ENCODE results near the gene XKR7. TPM values are rescaled to one million over a fixed set of nuclear protein-coding genes. Genes with fewer than 3 reads are reported as not detected.

Gene XKR7
- total RNA-seq, 2 donors from 2014 or later = not detected

DNA sequence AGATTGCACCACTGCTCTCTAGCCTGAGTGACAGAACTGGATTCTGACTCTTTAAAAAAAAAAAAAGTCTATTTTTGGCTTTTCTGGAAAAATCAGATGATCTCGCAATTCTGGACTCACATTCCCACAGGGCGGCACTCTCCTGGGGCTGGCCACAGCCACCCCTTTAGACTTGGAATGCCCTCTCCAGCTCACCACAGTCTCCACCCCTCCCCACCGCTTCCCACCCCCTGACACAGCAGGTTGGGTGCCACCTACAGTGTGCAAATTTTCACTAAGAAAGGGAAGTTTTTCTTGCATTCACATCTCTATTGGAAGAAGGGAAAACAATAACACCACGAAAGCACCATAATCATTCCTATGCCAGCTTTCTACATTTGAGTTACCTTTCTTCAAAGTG lies 31.5 kb upstream of the XKR7 start:
- intact Hi-C loops (cut with DNase I) = no loop called here
- peak; percentile 11 for DNase-seq (ENCODE audit: low spot score)

DNA sequence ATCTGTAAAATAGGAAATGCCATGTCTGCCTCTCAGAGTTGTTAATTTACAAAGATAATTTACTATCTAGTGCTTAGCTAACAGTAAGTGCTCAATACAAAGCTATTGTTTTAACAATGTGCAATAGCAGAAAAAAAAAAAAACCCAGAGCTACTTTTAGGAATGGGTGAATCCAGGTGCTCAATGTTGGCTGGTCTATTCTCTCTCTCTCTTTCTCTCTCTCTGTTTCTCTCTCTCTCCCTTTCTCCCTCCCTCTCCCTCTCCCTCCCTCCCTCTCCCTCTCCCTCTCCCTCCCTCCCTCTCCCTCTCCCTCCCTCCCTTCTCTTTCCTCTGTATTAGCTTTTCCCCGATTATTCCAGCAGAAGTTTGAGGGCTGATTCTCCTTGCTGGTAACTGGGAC lies 30.1 kb upstream of the XKR7 start:
- intact Hi-C loops (cut with DNase I) = no loop called here
- DNase-seq (ENCODE audit: low spot score) = no peak

DNA sequence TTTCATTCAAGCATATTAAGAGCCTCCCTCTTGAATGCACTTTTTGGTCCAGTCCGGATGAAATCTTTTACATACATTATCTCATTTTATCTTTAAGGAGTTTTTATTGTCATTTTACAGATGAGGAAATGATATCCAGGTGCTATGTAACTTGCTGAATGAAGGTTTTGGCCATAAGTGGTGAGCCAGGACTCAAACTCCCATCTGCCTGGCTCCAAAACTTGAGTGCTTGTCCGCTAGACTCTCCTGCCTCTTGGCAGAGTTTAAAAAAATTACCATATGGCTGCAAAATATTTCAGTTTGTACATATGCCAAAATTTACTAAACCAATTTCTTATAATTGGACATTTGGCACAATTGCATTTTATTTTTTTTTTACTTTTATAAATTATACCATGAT lies 28.3 kb upstream of the XKR7 start:
- no peak for DNase-seq (ENCODE audit: low spot score)
- intact Hi-C loops (cut with DNase I) = no loop called here

DNA sequence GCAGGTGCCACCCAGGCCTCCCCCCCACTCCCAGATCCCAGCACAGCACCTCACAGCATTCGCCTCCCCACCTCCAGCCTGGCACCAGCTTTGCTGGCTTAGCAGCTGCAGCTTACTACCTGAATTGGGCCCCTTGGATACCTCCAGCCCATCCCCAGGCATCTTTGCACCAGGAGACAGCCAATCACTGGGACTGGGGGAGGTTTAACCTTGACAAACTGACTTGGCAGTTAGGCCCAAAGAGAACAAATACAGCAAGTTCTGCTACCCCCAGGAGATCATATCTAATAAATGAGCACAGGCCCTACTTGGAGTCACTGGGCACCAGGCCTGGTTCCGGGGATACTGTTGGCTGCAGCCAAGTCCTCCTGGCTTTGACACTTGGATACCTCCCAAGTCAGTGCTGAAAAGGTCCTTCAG lies 24.9 kb upstream of the XKR7 start:
- intact Hi-C loops (cut with DNase I) = no loop called here

DNA sequence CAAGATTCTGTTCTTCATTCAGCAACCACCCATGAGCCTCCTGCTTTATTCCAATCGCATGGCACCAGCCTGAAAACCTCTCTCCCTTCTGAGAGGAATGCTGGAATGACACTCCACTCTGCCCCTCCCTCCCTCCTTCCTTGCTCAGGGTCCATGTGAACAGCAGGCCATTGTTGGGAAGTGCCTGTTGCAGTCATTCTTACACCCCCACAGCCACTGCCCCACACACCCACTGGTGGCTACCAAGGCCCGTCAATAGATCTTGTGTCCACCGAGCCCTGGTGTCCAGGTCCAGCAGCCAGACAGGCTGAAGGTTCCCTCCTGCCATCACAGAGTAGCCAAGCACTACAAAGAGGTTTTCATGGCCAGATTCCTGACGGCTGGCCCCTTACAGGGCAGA lies 22.6 kb upstream of the XKR7 start:
- DNase-seq (ENCODE audit: low spot score) = peak; percentile 14
- intact Hi-C loops (cut with DNase I) = no loop called here

More for the DNA sequence above, 24.9 kb upstream of the XKR7 start:
- peak; percentile 82 for DNase-seq (ENCODE audit: low spot score)

DNA sequence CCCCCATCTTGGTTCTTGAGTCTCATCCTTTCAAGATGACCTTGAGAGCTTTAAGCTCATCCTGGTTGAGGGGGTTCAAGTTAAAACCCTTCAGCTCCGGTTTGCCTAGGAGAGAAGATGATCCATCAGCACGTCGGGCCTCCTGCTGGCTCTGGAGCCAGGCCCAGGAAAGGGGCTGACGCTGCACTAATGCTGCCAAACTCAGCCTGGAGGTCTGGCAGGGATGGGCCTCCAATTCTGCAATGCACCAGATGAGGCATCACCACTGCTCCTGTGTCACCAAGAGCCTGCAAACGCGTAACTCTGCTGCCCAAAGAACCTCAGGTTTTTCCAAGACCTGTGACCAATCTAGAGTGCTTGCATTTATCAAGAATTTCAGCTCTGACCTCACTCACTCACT lies 22.2 kb upstream of the XKR7 start:
- intact Hi-C loops (cut with DNase I) = no loop called here
- DNase-seq (ENCODE audit: low spot score) = no peak

DNA sequence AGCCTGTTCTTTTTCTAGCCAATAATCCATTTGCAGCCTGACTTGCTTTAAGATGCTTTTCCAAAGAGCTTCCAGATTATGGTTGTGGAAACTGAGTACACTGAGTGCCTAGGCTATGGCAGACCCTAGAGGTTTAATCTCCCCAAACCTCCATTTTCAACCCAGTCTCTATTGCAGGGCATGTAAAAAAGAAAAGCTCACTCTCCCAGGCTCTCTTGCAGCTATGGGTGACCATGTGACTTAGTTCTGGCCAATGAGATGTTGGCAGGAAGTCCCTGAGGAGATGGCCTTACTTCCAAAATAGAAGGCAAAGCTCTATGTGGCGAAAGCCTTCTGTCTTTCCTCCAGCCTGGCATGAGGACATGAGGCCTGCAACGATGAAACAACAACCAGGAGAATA lies 19.9 kb upstream of the XKR7 start:
- no peak for DNase-seq (ENCODE audit: low spot score)
- intact Hi-C loops (cut with DNase I) = no loop called here

DNA sequence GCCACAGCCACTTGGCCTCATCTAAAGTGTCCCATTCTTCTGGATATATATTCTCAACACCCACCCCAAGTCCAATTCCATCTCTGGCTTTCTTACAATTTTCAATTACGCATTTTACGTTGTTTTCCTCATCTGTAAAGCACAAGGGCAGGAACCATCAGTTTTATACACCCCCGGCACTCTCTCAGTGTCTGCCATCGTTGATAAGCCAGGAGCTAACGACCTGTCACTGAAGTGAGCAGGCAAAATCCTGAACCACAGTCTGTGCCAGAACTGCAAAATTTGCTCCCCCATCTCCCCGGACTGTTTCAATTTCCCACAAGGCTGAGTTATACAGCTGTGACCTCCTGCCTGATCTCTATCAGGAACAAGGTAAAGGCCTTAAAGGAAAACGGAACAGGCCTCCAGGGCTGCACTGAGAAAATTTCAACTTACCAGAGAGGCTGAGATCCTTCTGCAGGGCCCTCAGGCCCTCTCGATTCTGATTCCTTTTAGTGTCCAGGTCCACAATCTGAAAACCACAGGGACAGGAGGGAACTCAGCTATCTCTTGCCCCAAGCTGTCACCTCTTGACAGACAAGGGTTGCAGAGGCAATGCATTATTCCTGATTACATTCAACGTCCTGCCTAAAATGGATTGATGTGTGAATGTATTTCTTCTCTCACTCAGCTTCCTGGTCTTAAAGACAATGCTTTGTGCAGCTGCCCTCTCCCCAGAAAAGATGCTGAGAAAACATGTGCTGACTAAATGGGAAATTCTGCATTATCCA lies 17.9 kb upstream of the XKR7 start:
- intact Hi-C loops (cut with DNase I) = loop anchor here (5.0 to 10.0 kb wide), 2 partner anchors 105 to 113 kb away; partner anchors contain the start of gene FOXS1 (in 1 of the 2)
- DNase-seq (ENCODE audit: low spot score) = no peak

DNA sequence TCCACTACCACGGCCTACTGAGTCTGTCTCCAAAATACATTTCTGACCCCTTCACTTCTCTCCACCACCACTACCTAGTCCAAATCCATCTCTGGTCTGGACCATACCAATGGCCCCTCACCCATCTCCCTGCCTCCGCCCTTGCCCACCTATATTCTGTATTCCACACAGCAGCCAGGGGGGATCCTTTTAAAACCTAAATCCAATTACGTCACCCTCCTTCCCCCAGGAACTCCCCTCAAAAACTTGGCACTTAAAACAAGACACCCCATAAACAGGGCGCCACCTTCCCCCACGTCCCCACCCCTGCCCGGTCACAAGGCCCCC lies 16.8 kb upstream of the XKR7 start:
- DNase-seq (ENCODE audit: low spot score) = no peak
- intact Hi-C loops (cut with DNase I) = loop anchor here (5.0 to 10.0 kb wide), 2 partner anchors 106 to 114 kb away; partner anchors contain the start of gene FOXS1 (in 1 of the 2)

DNA sequence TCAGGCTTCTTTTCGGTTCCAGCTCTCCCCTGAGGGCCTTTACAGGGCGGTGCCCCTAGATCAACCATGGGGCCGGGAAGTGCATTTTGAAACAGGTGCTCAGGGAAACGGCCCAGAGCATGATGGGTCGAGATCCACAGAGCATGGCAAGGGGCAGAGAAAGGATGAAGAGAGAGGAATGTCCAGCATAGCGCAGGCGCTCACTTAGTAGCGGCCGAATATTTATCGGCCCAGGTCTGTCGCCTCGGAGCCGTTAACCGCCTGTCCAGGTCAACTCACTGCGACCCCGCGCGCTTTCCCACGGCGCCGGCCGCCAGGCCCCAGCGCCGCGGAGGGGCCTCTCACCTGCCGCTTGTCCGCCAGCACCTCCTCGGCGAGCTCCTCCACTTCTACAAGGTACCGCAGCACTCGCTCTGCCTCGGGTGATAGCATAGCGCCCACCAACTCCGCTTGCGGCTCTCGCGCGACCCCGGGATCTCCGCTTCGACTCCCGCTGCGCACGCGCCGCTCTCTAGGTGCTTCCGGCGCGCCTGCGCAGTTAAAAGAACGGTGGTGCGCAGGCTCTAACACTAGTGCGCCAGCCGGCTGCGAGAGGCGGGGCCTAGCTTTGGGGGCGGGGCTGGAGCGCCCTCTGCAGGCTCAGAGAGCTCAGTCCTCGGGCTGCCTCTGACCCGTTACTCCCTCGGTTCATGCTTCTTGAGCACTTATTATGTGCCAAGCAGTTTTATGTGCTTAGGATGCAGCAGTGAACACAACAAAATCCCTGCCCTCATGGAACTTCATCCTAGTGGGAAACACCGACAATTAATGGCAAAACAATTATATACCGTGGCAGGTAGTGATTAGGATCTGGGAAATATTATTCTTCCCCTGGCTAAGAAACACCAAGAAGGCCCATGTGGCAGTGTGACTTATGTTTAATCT lies 16.2 kb upstream of the XKR7 start, which contains the start of gene PDRG1:
Gene PDRG1 (minus strand): TSS at position 517 of the 924 bp plus-strand sequence. CDS start 85 bp downstream, at position 432.
- DNase-seq (ENCODE audit: low spot score) = peak; percentile 99
- intact Hi-C loops (cut with DNase I) = loop anchor here (5.0 to 10.0 kb wide), 2 partner anchors 107 to 114 kb away; partner anchors contain the start of gene FOXS1 (in 1 of the 2)

DNA sequence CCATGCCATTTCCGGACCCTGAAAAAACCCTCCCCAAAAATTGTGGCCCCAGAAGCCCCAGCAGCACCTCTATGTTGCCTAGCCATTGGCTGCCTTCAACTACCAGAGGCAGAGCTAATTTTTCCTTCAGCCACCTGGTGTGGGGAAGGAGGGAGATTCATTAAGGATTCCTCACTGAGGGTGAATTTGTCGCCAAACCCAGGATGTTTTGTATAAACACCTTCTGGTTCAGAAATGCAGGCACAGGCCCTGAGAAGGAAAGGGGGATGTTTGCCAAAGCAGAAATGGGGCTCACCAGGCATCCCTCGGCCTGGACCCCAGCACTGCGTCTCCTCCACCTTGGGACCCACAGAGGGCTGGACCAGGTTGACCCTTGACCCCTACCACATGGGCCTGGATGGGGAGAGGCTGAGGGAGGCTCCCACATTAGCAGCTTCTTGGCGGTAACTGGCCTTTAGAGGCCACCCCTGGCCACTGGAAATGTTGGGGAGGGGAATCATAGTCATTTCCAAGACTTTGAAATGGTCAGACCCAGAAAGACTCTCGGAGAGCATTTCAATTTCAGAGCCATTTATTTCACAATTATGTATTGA lies 14.3 kb upstream of the XKR7 start:
- intact Hi-C loops (cut with DNase I) = loop anchor here (5.0 to 10.0 kb wide), 2 partner anchors 109 to 116 kb away; partner anchors contain the start of gene FOXS1 (in 1 of the 2)
- no peak for DNase-seq (ENCODE audit: low spot score)

DNA sequence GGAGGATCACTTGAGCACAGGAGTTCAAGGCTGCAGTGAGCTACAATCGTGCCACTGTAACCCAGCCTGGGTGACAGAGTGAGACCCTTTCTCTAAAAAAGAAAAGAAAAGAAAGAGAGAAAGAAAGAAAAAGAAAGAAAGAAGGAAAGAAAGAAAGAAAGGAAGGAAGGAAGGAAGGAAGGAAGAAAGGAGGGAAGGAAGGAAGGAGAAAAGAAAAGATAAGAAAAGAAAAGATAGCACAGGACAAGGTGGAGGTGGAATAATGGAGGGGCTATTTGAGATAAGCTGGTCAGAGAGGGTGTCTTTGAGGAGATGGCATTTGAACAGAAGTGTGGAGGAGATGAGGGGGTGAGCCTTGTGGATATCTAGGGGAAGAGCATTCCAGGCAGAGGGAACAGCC lies 13.5 kb upstream of the XKR7 start:
- intact Hi-C loops (cut with DNase I) = loop anchor here (5.0 to 10.0 kb wide), 2 partner anchors 110 to 117 kb away; partner anchors contain the start of gene FOXS1 (in 1 of the 2)
- DNase-seq (ENCODE audit: low spot score) = no peak

DNA sequence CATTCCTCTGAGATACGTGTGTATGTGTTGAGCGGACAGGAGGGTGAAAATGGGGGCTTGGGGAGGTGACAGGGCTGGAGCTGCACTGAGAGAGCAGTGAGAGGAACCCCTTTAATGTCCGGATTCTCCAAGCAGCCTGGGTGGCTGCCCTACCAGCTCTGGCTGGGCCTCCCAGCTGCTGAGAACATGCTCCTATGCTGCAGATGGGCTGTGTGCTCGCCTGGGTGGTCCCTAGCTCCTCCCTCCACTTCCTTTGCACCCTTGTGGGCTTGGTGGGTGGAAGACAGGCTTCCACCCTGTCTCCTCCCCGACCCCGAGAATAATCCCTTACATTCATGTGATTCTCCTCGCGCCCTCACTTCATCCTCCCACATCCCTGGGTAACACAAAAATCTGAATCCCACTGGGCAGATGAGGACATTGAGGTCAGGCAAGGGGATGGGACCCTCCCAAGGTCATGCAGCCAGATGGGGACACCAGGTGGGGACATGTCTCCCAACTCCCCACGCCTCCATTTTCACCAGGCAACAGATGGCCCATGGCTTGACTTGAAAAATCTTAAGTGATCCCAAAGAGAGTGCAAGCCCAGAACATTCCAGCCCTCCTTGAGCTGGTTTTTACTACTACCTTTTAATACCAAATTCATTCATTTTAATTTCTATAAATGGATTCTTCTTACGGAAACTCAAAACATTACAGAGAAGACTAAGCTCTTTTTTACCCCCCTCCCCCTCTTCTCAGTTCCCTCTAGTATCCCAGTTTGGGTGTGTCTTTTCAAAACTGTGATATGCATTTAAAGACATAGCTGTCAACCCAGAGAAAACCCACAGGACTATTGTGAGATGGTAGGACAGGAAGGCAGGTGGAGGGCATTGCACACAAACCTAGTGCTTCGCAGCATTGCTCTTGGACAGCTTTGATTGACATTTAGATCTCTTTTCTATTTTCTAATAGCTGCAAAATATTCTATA lies 11.1 kb upstream of the XKR7 start:
- intact Hi-C loops (cut with DNase I) = loop anchor here in 1 of 2 donors (10.0 kb wide), 1 partner anchor 112 kb away; the partner anchor contains the start of gene FOXS1
- DNase-seq (ENCODE audit: low spot score) = no peak

DNA sequence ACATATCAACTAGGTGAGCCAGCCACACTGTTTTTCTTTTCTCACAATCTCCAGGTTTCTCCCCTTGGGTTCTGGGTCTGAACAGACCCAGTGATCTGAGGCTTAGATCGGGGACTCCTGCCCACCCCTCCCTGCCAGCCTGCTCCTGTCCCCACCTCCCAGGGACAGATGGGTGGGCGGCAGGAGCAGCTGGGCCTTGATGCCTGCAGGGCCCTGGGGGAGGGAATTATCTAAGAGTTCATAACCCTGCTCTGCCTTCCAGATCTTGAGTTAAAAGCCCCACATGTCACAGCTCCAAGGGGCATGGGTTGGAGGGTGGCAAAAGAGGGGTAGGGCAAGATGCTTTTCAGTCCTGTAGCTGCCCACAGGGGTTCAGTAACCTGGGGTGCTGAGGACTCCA lies 5.2 kb upstream of the XKR7 start:
- intact Hi-C loops (cut with DNase I) = loop anchor here in 1 of 2 donors (5.0 kb wide), 1 partner anchor 140 kb away; no protein-coding TSS in a partner anchor
- no peak for DNase-seq (ENCODE audit: low spot score)

DNA sequence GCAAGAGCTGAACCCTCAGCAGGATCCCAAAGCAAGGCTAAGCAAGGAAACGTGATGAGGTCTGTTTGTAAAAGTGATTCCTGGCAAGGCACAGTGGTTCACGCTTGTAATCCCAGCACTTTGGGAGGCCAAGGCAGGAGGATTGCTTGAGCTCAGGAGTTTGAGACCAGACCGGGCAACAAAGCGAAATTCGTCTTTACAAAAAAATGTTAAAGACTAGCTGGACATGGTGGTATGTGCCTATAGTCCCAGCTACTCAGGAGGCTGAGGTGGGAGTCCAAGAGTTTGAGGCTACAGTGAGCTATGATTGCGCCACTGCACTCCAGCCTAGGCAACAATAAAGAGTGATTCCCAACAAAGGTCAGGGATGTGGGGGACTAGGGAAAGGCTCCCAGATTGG lies 4.1 kb upstream of the XKR7 start:
- intact Hi-C loops (cut with DNase I) = loop anchor here in 1 of 2 donors (5.0 kb wide), 1 partner anchor 142 kb away; no protein-coding TSS in a partner anchor
- DNase-seq (ENCODE audit: low spot score) = no peak

DNA sequence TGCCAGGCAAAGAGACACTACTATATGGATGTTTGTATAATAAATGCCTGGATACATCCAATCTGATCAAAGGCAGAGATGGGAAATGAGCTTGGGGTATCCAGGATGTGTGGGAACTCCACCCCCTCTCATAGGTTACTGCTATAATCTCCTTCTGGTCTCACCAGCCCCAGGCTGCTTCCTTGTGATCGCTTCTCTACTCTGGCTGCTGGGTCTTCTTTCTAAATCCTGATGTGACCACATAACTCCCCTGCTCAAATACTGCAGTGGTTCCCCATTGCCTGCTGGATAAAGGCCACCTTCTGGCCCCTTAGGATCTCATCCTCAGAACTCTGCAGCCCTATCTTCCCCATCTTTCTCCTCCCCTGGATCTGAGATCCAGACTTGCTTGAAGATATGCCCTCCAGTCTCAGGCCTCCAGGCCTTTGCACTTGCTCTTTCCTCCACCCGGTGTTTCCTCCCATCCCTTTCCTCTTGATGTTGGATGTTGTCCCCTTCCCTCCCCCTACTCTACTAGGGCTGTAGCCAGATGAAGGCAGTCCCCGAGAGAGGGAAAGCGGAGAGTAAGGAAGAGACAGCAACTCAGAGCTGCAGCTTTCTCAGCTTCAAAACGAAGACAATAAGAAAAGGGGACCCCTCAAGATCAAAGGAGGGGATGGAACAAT lies 828 bp upstream of the XKR7 start:
- DNase-seq (ENCODE audit: low spot score) = no peak
- intact Hi-C loops (cut with DNase I) = no loop called here

DNA sequence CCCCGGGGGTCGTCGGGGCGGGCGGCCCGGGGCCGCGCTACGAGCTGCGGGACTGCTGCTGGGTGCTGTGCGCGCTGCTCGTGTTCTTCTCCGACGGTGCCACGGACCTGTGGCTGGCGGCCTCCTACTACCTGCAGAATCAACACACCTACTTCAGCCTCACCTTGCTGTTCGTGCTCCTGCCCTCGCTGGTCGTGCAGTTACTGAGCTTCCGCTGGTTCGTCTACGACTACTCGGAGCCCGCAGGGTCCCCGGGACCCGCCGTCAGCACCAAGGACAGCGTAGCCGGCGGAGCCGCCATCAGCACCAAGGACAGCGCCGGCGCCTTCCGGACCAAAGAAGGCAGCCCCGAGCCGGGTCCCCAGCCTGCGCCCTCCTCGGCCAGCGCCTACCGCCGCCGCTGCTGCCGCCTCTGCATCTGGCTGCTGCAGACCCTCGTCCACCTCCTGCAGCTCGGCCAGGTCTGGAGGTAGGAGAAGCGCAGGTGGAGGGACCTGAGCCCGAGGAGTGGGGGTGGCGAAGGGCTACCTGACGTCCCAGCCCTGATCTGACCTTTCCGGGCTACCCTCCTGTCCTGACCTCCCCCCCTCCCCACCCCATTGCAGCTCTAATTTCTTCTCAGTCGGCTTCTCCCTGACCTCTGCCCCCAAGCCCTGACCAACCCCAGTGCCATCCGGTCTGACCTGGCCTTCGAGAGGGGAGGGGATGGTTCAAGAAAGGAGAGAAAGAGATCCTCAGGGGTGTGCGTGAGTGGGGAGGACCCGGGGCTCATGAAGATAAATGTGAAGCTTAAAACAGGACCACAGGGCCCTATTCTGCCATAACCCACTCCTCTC lies 558 bp downstream of the XKR7 start:
- intact Hi-C loops (cut with DNase I) = no loop called here
- peak; percentile 94 for DNase-seq (ENCODE audit: low spot score)

Measured in posterior vena cava (tissue), 2 donors.